ENCODE measurements around the gene JAKMIP2. TPM values are rescaled to one million over a fixed set of nuclear protein-coding genes. Genes with fewer than 3 reads are reported as not detected.

Gene JAKMIP2
- total RNA-seq, 1 experiment from 2014 or later: 1.2 TPM

- H3K4me1 Mint-ChIP-seq (ENCODE audit: low read depth, unreplicated experiment): peaks cover 13% of the 10 kb centered on the region
- no peaks in the 10 kb centered on the region for H3K36me3 ChIP-seq (ENCODE audit: control insufficient read depth, insufficient read depth, low read length)
- no peak for DNase-seq
- H3K36me3 Mint-ChIP-seq (ENCODE audit: insufficient read depth, unreplicated experiment): no peaks in the 10 kb centered on the region
- H3K9me3 Mint-ChIP-seq (ENCODE audit: unreplicated experiment): no peaks in the 10 kb centered on the region
- intact Hi-C loops (cut with micrococcal nuclease; ENCODE audit: unreplicated experiment): no loop called here
- no peaks in the 10 kb centered on the region; the same call in 1 of the 2 replicates for H3K27me3 ChIP-seq (replicated peaks; ENCODE audit: control insufficient read depth, insufficient read depth, low read length)
- no peak overlapping the region for H3K4me3 ChIP-seq (ENCODE audit: low read depth, low read length)
- H3K27me3 Mint-ChIP-seq (ENCODE audit: insufficient read depth, unreplicated experiment): no peaks in the 10 kb centered on the region
- no TSS peak for BruUV-seq (replicated peaks)
- no peak for TF ChIP-seq CTCF (IDR thresholded peaks at IDR 0.05; ENCODE audit: insufficient read depth in 1 of 2, low read depth in 1 of 2, low read length in 1 of 2, severe bottlenecking in 1 of 2, unreplicated experiment in 1 of 2)
- CTCF ChIA-PET: no interaction called here
- H3K9me3 ChIP-seq: no peaks in the 10 kb centered on the region
- H3K4me3 Mint-ChIP-seq (ENCODE audit: unreplicated experiment): no peak overlapping the region
- H3K27ac Mint-ChIP-seq (ENCODE audit: unreplicated experiment): no peak overlapping the region
- H3K4me1 ChIP-seq: peaks cover 15% of the 10 kb centered on the region
- POLR2A ChIA-PET: no interaction called here
Observed at GRCh38 chr5:147742151-147742550, 40.4 kb downstream of the JAKMIP2 start.

- no peak for DNase-seq
- H3K9me3 Mint-ChIP-seq (ENCODE audit: unreplicated experiment): no peaks in the 10 kb centered on the region
- peaks cover 13% of the 10 kb centered on the region for H3K4me1 Mint-ChIP-seq (ENCODE audit: low read depth, unreplicated experiment)
- H3K27ac Mint-ChIP-seq (ENCODE audit: unreplicated experiment): no peak overlapping the region
- CTCF ChIA-PET: no interaction called here
- BruUV-seq (replicated peaks): no TSS peak
- Histone ChIP-seq H3K36me3 (ENCODE audit: control insufficient read depth, insufficient read depth, low read length) (no peaks in the 10 kb centered on the region), H3K9me3 (no peaks in the 10 kb centered on the region), H3K4me3 (ENCODE audit: low read depth, low read length) (no peak overlapping the region), H3K4me1 (peaks cover 14% of the 10 kb centered on the region), H3K27me3 (replicated peaks; ENCODE audit: control insufficient read depth, insufficient read depth, low read length) (no peaks in the 10 kb centered on the region; the same call in 1 of the 2 replicates)
- H3K4me3 Mint-ChIP-seq (ENCODE audit: unreplicated experiment): no peak overlapping the region
- POLR2A ChIA-PET: no interaction called here
- intact Hi-C loops (cut with micrococcal nuclease; ENCODE audit: unreplicated experiment): no loop called here
- H3K36me3 Mint-ChIP-seq (ENCODE audit: insufficient read depth, unreplicated experiment): no peaks in the 10 kb centered on the region
- TF ChIP-seq CTCF (IDR thresholded peaks at IDR 0.05; ENCODE audit: insufficient read depth in 1 of 2, low read depth in 1 of 2, low read length in 1 of 2, severe bottlenecking in 1 of 2, unreplicated experiment in 1 of 2): no peak
- no peaks in the 10 kb centered on the region for H3K27me3 Mint-ChIP-seq (ENCODE audit: insufficient read depth, unreplicated experiment)
Observed at GRCh38 chr5:147740864-147741263, 41.7 kb downstream of the JAKMIP2 start.

- no peak overlapping the region for H3K4me3 ChIP-seq (ENCODE audit: low read depth, low read length)
- TF ChIP-seq CTCF (IDR thresholded peaks at IDR 0.05; ENCODE audit: insufficient read depth in 1 of 2, low read depth in 1 of 2, low read length in 1 of 2, severe bottlenecking in 1 of 2, unreplicated experiment in 1 of 2): no peak
- no TSS peak for BruUV-seq (replicated peaks)
Observed at GRCh38 chr5:147737921-147738320, 44.6 kb downstream of the JAKMIP2 start.

More at GRCh38 chr5:147737921-147738320, 44.6 kb downstream of the JAKMIP2 start:
- no peaks in the 10 kb centered on the region for H3K9me3 ChIP-seq
- Mint-ChIP-seq H3K36me3 (ENCODE audit: insufficient read depth, unreplicated experiment) (no peaks in the 10 kb centered on the region), H3K4me1 (ENCODE audit: low read depth, unreplicated experiment) (peaks cover 22% of the 10 kb centered on the region), H3K27me3 (ENCODE audit: insufficient read depth, unreplicated experiment) (no peaks in the 10 kb centered on the region), H3K4me3 (ENCODE audit: unreplicated experiment) (peak overlapping the region; percentile 30), H3K9me3 (ENCODE audit: unreplicated experiment) (no peaks in the 10 kb centered on the region), H3K27ac (ENCODE audit: unreplicated experiment) (no peak overlapping the region)
- peaks cover 19% of the 10 kb centered on the region for H3K4me1 ChIP-seq
- ChIA-PET CTCF (no interaction called here), POLR2A (no interaction called here)
- DNase-seq: no peak
- H3K27me3 ChIP-seq (replicated peaks; ENCODE audit: control insufficient read depth, insufficient read depth, low read length): no peaks in the 10 kb centered on the region; the same call in 1 of the 2 replicates
- no peaks in the 10 kb centered on the region for H3K36me3 ChIP-seq (ENCODE audit: control insufficient read depth, insufficient read depth, low read length)
- intact Hi-C loops (cut with micrococcal nuclease; ENCODE audit: unreplicated experiment): loop anchor here (5.0 kb wide), 1 partner anchor 94 kb away; the partner anchor contains the start of gene SPINK1
